ENCODE data around the gene AP5Z1. TPM values are rescaled to one million over a fixed set of nuclear protein-coding genes. Genes with fewer than 3 reads are reported as not detected.

AP5Z1 gene
- total RNA-seq, 1 experiment from 2014 or later: 38.3 TPM

DNA sequence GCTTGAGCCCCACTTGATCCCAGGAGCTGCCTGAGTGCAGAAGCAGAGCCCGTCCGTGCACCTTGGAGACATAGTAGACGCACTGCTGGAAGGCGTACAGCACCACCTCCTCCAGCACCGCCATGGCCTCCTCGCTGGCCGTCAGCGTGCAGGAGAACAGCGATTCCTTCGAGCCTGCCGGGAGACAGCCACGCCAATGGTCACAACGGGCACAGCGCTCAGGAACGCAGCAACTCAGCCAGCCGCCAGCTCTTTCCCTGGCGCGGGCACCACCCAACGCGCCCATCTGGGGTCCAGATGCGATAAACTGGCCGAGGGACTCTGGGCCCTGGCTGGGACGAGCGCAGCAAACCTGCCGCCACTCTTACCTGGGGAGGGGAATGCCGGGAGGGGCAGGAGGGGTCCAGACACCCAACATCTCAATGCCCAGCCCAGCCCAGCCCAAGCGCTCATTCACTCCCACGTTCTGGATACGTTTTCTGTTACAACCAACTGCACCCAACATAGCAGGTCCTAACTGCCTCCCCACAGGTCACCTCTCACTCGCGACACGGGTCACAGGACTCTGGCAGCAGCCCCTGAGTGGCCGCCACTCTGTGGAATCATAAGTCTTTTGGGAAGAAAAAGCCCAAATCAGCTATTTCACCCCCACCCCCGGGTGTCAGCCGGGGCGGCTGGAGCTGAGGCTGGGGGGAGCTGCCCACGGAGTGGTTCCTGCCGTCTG lies 41.9 kb downstream of the AP5Z1 start:
- DNase-seq: peak; percentile 24
- Histone ChIP-seq H3K14ac (ENCODE audit: insufficient read depth, low read length) (no peak overlapping the region), H4K5ac (ENCODE audit: insufficient read length, low read depth, low read length) (no peak overlapping the region), H2AFZ (ENCODE audit: low read length) (no peak overlapping the region), H2BK120ac (ENCODE audit: low read depth, low read length, poor library complexity, severe bottlenecking) (no peak overlapping the region), H3K79me2 (ENCODE audit: insufficient read depth, low read length) (no peaks in the 10 kb centered on the region), H3K4me2 (ENCODE audit: insufficient read depth, insufficient read length, low read length) (no peak overlapping the region), H4K8ac (replicated peaks; ENCODE audit: insufficient read length, low read depth, low read length) (no peak overlapping the region), H3K18ac (ENCODE audit: insufficient read length, low read depth, low read length) (no peak overlapping the region), H3T11ph (ENCODE audit: low read length) (no peak overlapping the region), H3K27ac (ENCODE audit: insufficient read length, low read depth, low read length) (no peak overlapping the region), H2AK5ac (ENCODE audit: insufficient read length, low read length) (no peak overlapping the region), H3K27me3 (ENCODE audit: insufficient read depth, low read length) (no peaks in the 10 kb centered on the region), H3K9me3 (ENCODE audit: control insufficient read depth, low read depth, low read length) (no peaks in the 10 kb centered on the region), H2BK5ac (ENCODE audit: insufficient read length, low read length) (no peak overlapping the region), H3K23me2 (ENCODE audit: insufficient read length, low read depth, low read length, poor library complexity, severe bottlenecking) (no peaks in the 10 kb centered on the region), H4K91ac (ENCODE audit: insufficient read length, low read depth, low read length) (no peak overlapping the region), H3K9ac (ENCODE audit: extremely low read depth, insufficient read length, low read length) (no peak overlapping the region), H3K56ac (ENCODE audit: insufficient read length, low read depth, low read length) (no peak overlapping the region), H4K20me1 (ENCODE audit: control insufficient read depth, insufficient read depth, insufficient read length) (no peaks in the 10 kb centered on the region), H3K79me1 (ENCODE audit: insufficient read depth, low read depth, low read length, poor library complexity, severe bottlenecking) (no peaks in the 10 kb centered on the region), H2BK20ac (ENCODE audit: low read depth, low read length, poor library complexity, severe bottlenecking) (no peak overlapping the region), H2BK12ac (ENCODE audit: insufficient read length, low read depth, low read length) (no peak overlapping the region), H3K23ac (ENCODE audit: insufficient read length, low read depth, low read length) (no peak overlapping the region), H3K4me1 (ENCODE audit: insufficient read depth, low read length) (no peaks in the 10 kb centered on the region), H2BK15ac (ENCODE audit: low read depth, low read length) (no peak overlapping the region), H3K4ac (ENCODE audit: low read depth, low read length) (no peak overlapping the region)
- TF ChIP-seq, protein P1, sequence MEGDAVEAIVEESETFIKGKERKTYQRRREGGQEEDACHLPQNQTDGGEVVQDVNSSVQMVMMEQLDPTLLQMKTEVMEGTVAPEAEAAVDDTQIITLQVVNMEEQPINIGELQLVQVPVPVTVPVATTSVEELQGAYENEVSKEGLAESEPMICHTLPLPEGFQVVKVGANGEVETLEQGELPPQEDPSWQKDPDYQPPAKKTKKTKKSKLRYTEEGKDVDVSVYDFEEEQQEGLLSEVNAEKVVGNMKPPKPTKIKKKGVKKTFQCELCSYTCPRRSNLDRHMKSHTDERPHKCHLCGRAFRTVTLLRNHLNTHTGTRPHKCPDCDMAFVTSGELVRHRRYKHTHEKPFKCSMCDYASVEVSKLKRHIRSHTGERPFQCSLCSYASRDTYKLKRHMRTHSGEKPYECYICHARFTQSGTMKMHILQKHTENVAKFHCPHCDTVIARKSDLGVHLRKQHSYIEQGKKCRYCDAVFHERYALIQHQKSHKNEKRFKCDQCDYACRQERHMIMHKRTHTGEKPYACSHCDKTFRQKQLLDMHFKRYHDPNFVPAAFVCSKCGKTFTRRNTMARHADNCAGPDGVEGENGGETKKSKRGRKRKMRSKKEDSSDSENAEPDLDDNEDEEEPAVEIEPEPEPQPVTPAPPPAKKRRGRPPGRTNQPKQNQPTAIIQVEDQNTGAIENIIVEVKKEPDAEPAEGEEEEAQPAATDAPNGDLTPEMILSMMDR (conservative IDR thresholded peaks at IDR 0.05): no peak
- Mint-ChIP-seq H3K36me3 (ENCODE audit: insufficient read depth in 1 of 3, low read depth in 3 of 3) (peaks cover 0 to 10% (median 0%) of the 10 kb centered on the region in 3 experiments; a peak in 3 of 7 replicates), H3K4me1 (no peaks in the 10 kb centered on the region), H3K27ac (0 out of 7 replicates have a peak overlapping the region, but pooled peaks of 1 of the 3 experiments have one; percentile 48), H3K4me3 (no peak overlapping the region; a peak in 1 of 5 replicates), H3K9me3 (peaks cover 1 to 6% of the 10 kb centered on the region in 2 experiments; a peak in 2 of 5 replicates), H3K27me3 (ENCODE audit: low read depth) (peaks cover 4% of the 10 kb centered on the region)
- WGBS (ENCODE audit: extremely low coverage, insufficient read length, low lambda C conversion rate): no CpG with 5 or more reads among the region's 38 CpGs

Data from H9 (cell line).